GM12878 (cell line): ENCODE results near the gene NANOGP8. TPM values are rescaled to one million over a fixed set of nuclear protein-coding genes. Genes with fewer than 3 reads are reported as not detected.

Experiments used
- ATAC-seq: fragments of 200-7000 bp; cut with Tn5 transposase; 3 replicates; pipeline ENCODE4 v1.9.1; 2020; ENCODE audit warnings: mild to moderate bottlenecking, moderate library complexity
- BruUV-seq: library from RNA; stranded (reverse); fragments of 400-500 nt; replicated peaks from 2 replicates; lab custom pipeline; 2021; lab: Mats Ljungman, UMichigan
- CTCF ChIA-PET: fragments of 300-600 bp; sonication (Branson Sonifier 250); formaldehyde crosslinking; extraction: SDS; loops from one replicate; lab custom pipeline; 2021; ENCODE audit warnings: inconsistent platforms; lab: Yijun Ruan, JAX
- POLR2A ChIA-PET: fragments of 350-600 bp; formaldehyde crosslinking; extraction: SDS; loops from one replicate; lab custom pipeline; 2021; ENCODE audit warnings: inconsistent platforms; lab: Charles Lee
- RAD21 ChIA-PET: fragments of 300-600 bp; sonication (Branson Sonifier 250); formaldehyde crosslinking; loops from one replicate; lab custom pipeline; 2023; ENCODE audit warnings: antibody characterized with exemption; ENCODE audit not compliant: unreplicated experiment; lab: Charles Lee
- SMC1A ChIA-PET: fragments of 300-600 bp; sonication (Branson Sonifier 250); formaldehyde crosslinking; loops from one replicate; lab custom pipeline; 2023; ENCODE audit not compliant: unreplicated experiment, uncharacterized antibody; lab: Charles Lee
- DNase-seq: peaks from one replicate; pipeline ENCODE4 v3.0.0-alpha.2; 2011; ENCODE audit warnings: low read depth, low spot score
- FAIRE-seq: peaks from 3 replicates; lab custom pipeline; 2011; peaks lifted over from hg19 to GRCh38; lab: Jason Lieb, UNC
- H2AFZ ChIP-seq: 2 replicates; pipeline ENCODE4 v1.6.0; 2011; ENCODE audit warnings: low read depth, low read length, control low read depth; ENCODE audit not compliant: control insufficient read depth
- H3K27ac ChIP-seq: 2 replicates; pipeline ENCODE4 v1.5.1; 2011; ENCODE audit warnings: control low read depth; ENCODE audit not compliant: control insufficient read depth, insufficient read depth
- H3K27me3 ChIP-seq, 2 experiments: replicated peaks in 1 of 2; 2 replicates each; pipeline versions ENCODE4 v1.6.0 to v1.6.1; 2011; ENCODE audit warnings: low read length in 1 of 2; ENCODE audit not compliant: control insufficient read depth in 2 of 2, insufficient read depth in 2 of 2
- H3K36me3 ChIP-seq, 2 experiments: 2 replicates each; pipeline ENCODE4 v1.5.1; 2011; ENCODE audit warnings: low read length in 1 of 2; ENCODE audit not compliant: control insufficient read depth in 2 of 2, insufficient read depth in 2 of 2
- H3K4me1 ChIP-seq: 2 replicates; pipeline ENCODE4 v1.6.1; 2011; ENCODE audit warnings: mild to moderate bottlenecking, low read length, moderate library complexity, mixed read lengths; ENCODE audit not compliant: control insufficient read depth, insufficient read depth
- H3K4me2 ChIP-seq: 2 replicates; pipeline ENCODE4 v1.6.0; 2011; ENCODE audit warnings: control low read depth; ENCODE audit not compliant: control insufficient read depth, insufficient read depth
- H3K4me3 ChIP-seq: fragments of 200-600 bp; sonication (generic); 2 replicates; pipeline ENCODE4 v1.5.1; 2016
- H3K79me2 ChIP-seq: 2 replicates; pipeline ENCODE4 v1.6.0; 2011; ENCODE audit warnings: low read length; ENCODE audit not compliant: control insufficient read depth, insufficient read depth
- H3K9ac ChIP-seq: 2 replicates; pipeline ENCODE4 v1.8.0; 2011; ENCODE audit warnings: low read length, control low read depth, mixed read lengths; ENCODE audit not compliant: control insufficient read depth, insufficient read depth
- H3K9me3 ChIP-seq: replicated peaks from 3 replicates; pipeline ENCODE4 v1.5.1; 2011; ENCODE audit warnings: mild to moderate bottlenecking, low read length; ENCODE audit not compliant: control insufficient read depth, insufficient read depth
- H4K20me1 ChIP-seq: 2 replicates; pipeline ENCODE4 v1.6.0; 2011; ENCODE audit not compliant: control insufficient read depth, insufficient read depth
- CHD1 ChIP-seq: IDR thresholded peaks from 2 replicates; pipeline ENCODE4 v1.6.1; 2012; ENCODE audit warnings: low read depth, low read length, improper control_type of control experiment
- CHD4 ChIP-seq: fragments of 200-600 bp; sonication (generic); IDR thresholded peaks from 2 replicates; pipeline ENCODE4 v1.6.1; 2016; ENCODE audit warnings: mild to moderate bottlenecking
- CREB1 ChIP-seq: IDR thresholded peaks from 2 replicates; pipeline ENCODE4 v1.6.1; 2012; ENCODE audit warnings: low read depth, mild to moderate bottlenecking, inconsistent platforms
- LARP7 ChIP-seq: fragments of 450-650 bp; IDR thresholded peaks from 2 replicates; pipeline ENCODE4 v1.6.1; 2017; ENCODE audit warnings: mild to moderate bottlenecking
- PML ChIP-seq: IDR thresholded peaks from 2 replicates; pipeline ENCODE4 v1.6.1; 2012; ENCODE audit warnings: low read length, inconsistent platforms
- POLR2A ChIP-seq: IDR thresholded peaks from 2 replicates; pipeline ENCODE4 v1.6.1; 2011; ENCODE audit warnings: low read depth, mild to moderate bottlenecking, low read length
- POU2F2 ChIP-seq: IDR thresholded peaks from 3 replicates; pipeline ENCODE4 v1.6.1; 2011; ENCODE audit warnings: low read depth, mild to moderate bottlenecking, low read length, borderline replicate concordance
- TARDBP ChIP-seq: IDR thresholded peaks from 2 replicates; pipeline ENCODE4 v1.6.1; 2016; ENCODE audit warnings: borderline replicate concordance
- TBL1XR1 ChIP-seq: IDR thresholded peaks from 2 replicates; pipeline ENCODE4 v1.6.1; 2012; ENCODE audit warnings: low read depth, low read length, improper control_type of control experiment
- ZNF622 ChIP-seq: fragments of 450-650 bp; IDR thresholded peaks from 2 replicates; pipeline ENCODE4 v1.6.1; 2017; ENCODE audit warnings: mild to moderate bottlenecking, inconsistent platforms
- WGBS: methylation state at CpG from one replicate; pipeline ENCODE4 v1.1.6; 2016; ENCODE audit warnings: low lambda C conversion rate; ENCODE audit not compliant: insufficient replicate concordance, insufficient coverage; ENCODE audit errors: missing lambda C conversion rate; 5-methylcytosine and 5-hydroxymethylcytosine counted together
- in situ Hi-C: fragments of 300-500 bp; cut with MboI; formaldehyde crosslinking; loops from 9 replicates; pipeline ENCODE4 v1.14.3; 2018; ENCODE audit warnings: mixed read lengths
- intact Hi-C: fragments of 100-400 bp; cut with micrococcal nuclease; formaldehyde crosslinking; loops from one replicate; pipeline ENCODE4 v1.14.2; 2022; ENCODE audit not compliant: unreplicated experiment
- polyA plus RNA-seq, 11 experiments: library from polyadenylated mRNA; depleted of rRNA in 4 of 11; unstranded in 6 of 11; stranded (reverse) in 5 of 11; fragments of >200 nt; fragmentation: Nextera tagmentation in 4 of 11; fragmentation: Illumina TruSeq in 1 of 11; extraction: Ambion mirVana in 4 of 11; extraction: Trizol in 1 of 11; gene quantifications; 1 replicate in 1 of 11; 2 replicates in 10 of 11; pipeline versions ENCODE4 v1.2.1 to v1.2.3, GENCODE V29; 2011 to 2016; ENCODE audit warnings: inconsistent platforms in 2 of 11, missing spikeins in 2 of 11, low read depth in 1 of 11
- total RNA-seq, 4 experiments: library from RNA; depleted of rRNA in 3 of 4; stranded (reverse); fragments of >200 nt in 3 of 4; fragmentation: Illumina TruSeq in 1 of 4; extraction: Trizol in 1 of 4; gene quantifications; 2 replicates each; pipeline versions ENCODE4 v1.2.1 to v1.2.3, GENCODE V29; 2013 to 2021
- TF ChIP-seq, protein P1 (sequence below): fragments of 450-650 bp; IDR thresholded peaks from 2 replicates; pipeline ENCODE4 v1.6.1; 2017; ENCODE audit warnings: mild to moderate bottlenecking, low read depth, inconsistent platforms; ENCODE audit not compliant: poor library complexity, severe bottlenecking
- TF ChIP-seq, protein P2 (sequence below): fragments of 450-650 bp; formaldehyde crosslinking; IDR thresholded peaks from 2 replicates; pipeline ENCODE4 v1.4.0; 2020; ENCODE audit warnings: mild to moderate bottlenecking, moderate library complexity
- TF ChIP-seq, protein P3 (sequence below), 3 experiments: IDR thresholded peaks in 2 of 3; conservative IDR thresholded peaks in 1 of 3; 2 replicates each; pipeline ENCODE4 v1.5.1; 2011; ENCODE audit warnings: low read depth in 3 of 3, low read length in 3 of 3, mild to moderate bottlenecking in 3 of 3, control low read depth in 2 of 3, moderate library complexity in 2 of 3, inconsistent platforms in 1 of 3, mixed read lengths in 1 of 3; ENCODE audit not compliant: control insufficient read depth in 2 of 3, insufficient read depth in 1 of 3; ENCODE audit errors: extremely low read depth in 1 of 3

NANOGP8 gene
- total and polyA plus RNA-seq, 10 of the 15 experiments (the other 5 are each of a cell fraction or from before 2014, with no cell fraction given): not detected

DNA sequence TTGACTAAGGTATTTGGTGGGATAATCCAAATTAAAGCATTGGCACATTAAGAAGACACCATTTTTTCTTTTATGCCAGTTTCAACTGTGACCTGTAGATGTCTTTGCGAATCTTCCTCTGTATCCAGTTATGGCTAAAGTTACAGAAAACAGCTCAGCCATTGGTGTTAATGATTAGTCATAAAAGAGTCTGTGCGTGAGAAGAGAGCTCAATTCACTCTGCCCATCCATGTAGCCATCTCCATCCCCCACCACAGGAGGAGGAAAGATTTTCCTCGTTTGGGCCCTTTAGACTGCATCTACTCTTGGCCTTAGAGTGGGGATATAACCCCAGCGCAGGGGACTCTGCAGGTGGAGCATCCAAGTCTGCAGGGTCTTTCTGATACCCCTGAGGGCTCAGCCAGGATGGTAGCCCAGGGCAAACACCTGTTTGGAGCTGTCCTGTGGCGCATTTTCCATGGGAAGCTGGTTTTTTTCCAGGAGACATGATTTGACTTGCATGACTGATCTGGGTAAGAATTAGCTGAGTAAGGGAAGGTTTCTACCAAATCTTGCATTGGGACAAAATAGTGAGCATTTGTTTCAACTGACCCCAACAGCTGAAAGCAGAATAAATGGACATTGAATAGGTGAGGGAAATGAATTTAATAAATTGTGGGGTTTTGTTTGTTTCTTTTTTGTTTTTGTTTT is 29.5 kb downstream of the NANOGP8 start (continued):
- no peak for TF ChIP-seq POU2F2
- TF ChIP-seq CHD1: no peak

DNA sequence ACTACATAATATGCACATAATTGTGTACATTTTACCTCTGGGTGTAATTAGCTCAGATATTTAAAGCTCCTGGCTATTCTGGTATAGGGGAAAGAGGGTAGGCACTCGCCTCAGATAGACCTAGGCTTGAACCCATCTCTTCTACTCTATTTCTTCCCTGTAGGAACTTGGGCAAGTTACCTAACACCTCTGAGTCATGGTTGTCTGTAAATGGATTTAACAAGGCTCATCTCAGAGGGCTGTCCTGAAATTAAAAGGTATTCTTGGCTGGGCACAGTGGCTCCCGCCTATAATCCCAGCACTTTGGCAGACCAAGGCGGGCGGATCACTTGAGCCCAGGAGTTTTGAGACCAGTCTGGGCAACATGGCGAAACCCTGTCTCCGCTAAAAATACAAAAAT is 30.7 kb downstream of the NANOGP8 start:
- DNase-seq (no peak), FAIRE-seq (no peak), ATAC-seq (no peak)
- H4K20me1 ChIP-seq: no peaks in the 10 kb centered on the region
- no TSS peak for BruUV-seq
- intact Hi-C loops (no loop called here), in situ Hi-C loops (no loop called here)
- no peak overlapping the region for H3K9ac ChIP-seq
- POLR2A ChIA-PET: no interaction called here
- SMC1A ChIA-PET: no interaction called here
- no peak overlapping the region for H3K27ac ChIP-seq
- RAD21 ChIA-PET: no interaction called here
- H3K79me2 ChIP-seq: no peaks in the 10 kb centered on the region
- no peak overlapping the region for H3K4me2 ChIP-seq
- no peaks in the 10 kb centered on the region for H3K27me3 ChIP-seq
- CTCF ChIA-PET: no interaction called here
- no peak overlapping the region for H2AFZ ChIP-seq
- no peaks in the 10 kb centered on the region for H3K36me3 ChIP-seq
- 71% methylated on average over 6 of the region's 6 CpGs for WGBS
- no peaks in the 10 kb centered on the region for H3K9me3 ChIP-seq
- H3K4me3 ChIP-seq: no peak overlapping the region
- TF ChIP-seq, protein P1, sequence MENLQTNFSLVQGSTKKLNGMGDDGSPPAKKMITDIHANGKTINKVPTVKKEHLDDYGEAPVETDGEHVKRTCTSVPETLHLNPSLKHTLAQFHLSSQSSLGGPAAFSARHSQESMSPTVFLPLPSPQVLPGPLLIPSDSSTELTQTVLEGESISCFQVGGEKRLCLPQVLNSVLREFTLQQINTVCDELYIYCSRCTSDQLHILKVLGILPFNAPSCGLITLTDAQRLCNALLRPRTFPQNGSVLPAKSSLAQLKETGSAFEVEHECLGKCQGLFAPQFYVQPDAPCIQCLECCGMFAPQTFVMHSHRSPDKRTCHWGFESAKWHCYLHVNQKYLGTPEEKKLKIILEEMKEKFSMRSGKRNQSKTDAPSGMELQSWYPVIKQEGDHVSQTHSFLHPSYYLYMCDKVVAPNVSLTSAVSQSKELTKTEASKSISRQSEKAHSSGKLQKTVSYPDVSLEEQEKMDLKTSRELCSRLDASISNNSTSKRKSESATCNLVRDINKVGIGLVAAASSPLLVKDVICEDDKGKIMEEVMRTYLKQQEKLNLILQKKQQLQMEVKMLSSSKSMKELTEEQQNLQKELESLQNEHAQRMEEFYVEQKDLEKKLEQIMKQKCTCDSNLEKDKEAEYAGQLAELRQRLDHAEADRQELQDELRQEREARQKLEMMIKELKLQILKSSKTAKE: no peak
- no peak for TF ChIP-seq CHD4
- no peak for TF ChIP-seq TARDBP
- TF ChIP-seq, protein P2, sequence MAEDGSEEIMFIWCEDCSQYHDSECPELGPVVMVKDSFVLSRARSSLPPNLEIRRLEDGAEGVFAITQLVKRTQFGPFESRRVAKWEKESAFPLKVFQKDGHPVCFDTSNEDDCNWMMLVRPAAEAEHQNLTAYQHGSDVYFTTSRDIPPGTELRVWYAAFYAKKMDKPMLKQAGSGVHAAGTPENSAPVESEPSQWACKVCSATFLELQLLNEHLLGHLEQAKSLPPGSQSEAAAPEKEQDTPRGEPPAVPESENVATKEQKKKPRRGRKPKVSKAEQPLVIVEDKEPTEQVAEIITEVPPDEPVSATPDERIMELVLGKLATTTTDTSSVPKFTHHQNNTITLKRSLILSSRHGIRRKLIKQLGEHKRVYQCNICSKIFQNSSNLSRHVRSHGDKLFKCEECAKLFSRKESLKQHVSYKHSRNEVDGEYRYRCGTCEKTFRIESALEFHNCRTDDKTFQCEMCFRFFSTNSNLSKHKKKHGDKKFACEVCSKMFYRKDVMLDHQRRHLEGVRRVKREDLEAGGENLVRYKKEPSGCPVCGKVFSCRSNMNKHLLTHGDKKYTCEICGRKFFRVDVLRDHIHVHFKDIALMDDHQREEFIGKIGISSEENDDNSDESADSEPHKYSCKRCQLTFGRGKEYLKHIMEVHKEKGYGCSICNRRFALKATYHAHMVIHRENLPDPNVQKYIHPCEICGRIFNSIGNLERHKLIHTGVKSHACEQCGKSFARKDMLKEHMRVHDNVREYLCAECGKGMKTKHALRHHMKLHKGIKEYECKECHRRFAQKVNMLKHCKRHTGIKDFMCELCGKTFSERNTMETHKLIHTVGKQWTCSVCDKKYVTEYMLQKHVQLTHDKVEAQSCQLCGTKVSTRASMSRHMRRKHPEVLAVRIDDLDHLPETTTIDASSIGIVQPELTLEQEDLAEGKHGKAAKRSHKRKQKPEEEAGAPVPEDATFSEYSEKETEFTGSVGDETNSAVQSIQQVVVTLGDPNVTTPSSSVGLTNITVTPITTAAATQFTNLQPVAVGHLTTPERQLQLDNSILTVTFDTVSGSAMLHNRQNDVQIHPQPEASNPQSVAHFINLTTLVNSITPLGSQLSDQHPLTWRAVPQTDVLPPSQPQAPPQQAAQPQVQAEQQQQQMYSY (CRISPR knock-in tag): no peak
- no peak for TF ChIP-seq PML
- no peak for TF ChIP-seq CREB1
- no peak for TF ChIP-seq TBL1XR1
- no peak for TF ChIP-seq LARP7
- TF ChIP-seq POLR2A: no peak
- no peak for TF ChIP-seq ZNF622
- TF ChIP-seq, protein P3, sequence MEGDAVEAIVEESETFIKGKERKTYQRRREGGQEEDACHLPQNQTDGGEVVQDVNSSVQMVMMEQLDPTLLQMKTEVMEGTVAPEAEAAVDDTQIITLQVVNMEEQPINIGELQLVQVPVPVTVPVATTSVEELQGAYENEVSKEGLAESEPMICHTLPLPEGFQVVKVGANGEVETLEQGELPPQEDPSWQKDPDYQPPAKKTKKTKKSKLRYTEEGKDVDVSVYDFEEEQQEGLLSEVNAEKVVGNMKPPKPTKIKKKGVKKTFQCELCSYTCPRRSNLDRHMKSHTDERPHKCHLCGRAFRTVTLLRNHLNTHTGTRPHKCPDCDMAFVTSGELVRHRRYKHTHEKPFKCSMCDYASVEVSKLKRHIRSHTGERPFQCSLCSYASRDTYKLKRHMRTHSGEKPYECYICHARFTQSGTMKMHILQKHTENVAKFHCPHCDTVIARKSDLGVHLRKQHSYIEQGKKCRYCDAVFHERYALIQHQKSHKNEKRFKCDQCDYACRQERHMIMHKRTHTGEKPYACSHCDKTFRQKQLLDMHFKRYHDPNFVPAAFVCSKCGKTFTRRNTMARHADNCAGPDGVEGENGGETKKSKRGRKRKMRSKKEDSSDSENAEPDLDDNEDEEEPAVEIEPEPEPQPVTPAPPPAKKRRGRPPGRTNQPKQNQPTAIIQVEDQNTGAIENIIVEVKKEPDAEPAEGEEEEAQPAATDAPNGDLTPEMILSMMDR (IDR thresholded peaks at IDR 0.05 in 2 of 3, conservative IDR thresholded peaks at IDR 0.05 in 1 of 3; ENCODE audit: control insufficient read depth in 2 of 3, extremely low read depth in 1 of 3, insufficient read depth in 1 of 3, low read depth in 3 of 3, low read length in 3 of 3): no peak
- TF ChIP-seq, all 136 proteins: peak for 0
- peaks cover 8% of the 10 kb centered on the region; the same call in 1 of the 2 replicates for H3K4me1 ChIP-seq
